Psoas muscle (tissue), 8 donors: ENCODE results near the gene EEFSEC. TPM values are rescaled to one million over a fixed set of nuclear protein-coding genes. Genes with fewer than 3 reads are reported as not detected.

Experiments used
- ATAC-seq, 4 donors: fragments of 200-7000 bp; cut with Tn5 transposase; one replicate each; pipeline ENCODE4 v1.9.1; 2020; ENCODE audit warnings: moderate library complexity in 3 of 4, mild to moderate bottlenecking in 2 of 4
- DNase-seq, 2 donors: peaks; one replicate each; pipeline ENCODE4 v3.0.0-alpha.2; 2020
- H3K27ac ChIP-seq: fragments of 200-600 bp; one replicate; pipeline ENCODE4 v1.8.0; 2022
- H3K27me3 ChIP-seq, 3 donors: fragments of 200-600 bp in 1 of 3; one replicate each; pipeline versions ENCODE4 v1.6.1 to v1.8.0; 2013 to 2022; ENCODE audit warnings: low read length in 2 of 3, mild to moderate bottlenecking in 2 of 3, moderate library complexity in 1 of 3; ENCODE audit not compliant: insufficient read depth in 3 of 3
- H3K36me3 ChIP-seq, 2 donors: fragments of 200-600 bp in 1 of 2; one replicate each; pipeline versions ENCODE4 v1.6.1 to v1.8.0; 2013 to 2022; ENCODE audit warnings: low read depth in 1 of 2, mild to moderate bottlenecking in 1 of 2, moderate library complexity in 1 of 2; ENCODE audit not compliant: insufficient read depth in 1 of 2
- H3K4me1 ChIP-seq: fragments of 200-600 bp; one replicate; pipeline ENCODE4 v1.8.0; 2022
- H3K4me3 ChIP-seq: fragments of 200-600 bp; one replicate; pipeline ENCODE4 v1.8.0; 2022; ENCODE audit warnings: mild to moderate bottlenecking
- H3K9me3 ChIP-seq: fragments of 200-600 bp; one replicate; pipeline ENCODE4 v1.8.0; 2022
- WGBS, 3 donors: extraction: QIAGEN DNeasy Blood & Tissue Kit; methylation state at CpG; one replicate each; pipeline versions ENCODE4 v1.1.6 to v1.1.7; 2013; 5-methylcytosine and 5-hydroxymethylcytosine counted together
- intact Hi-C, 2 donors: fragments of 100-400 bp; cut with DNase I; formaldehyde crosslinking; loops; one replicate each; pipeline versions ENCODE4 v1.11.0 to v1.14.2; 2022
- polyA plus RNA-seq, 3 donors: library from polyadenylated mRNA; stranded (reverse); fragments of 200-250 nt; gene quantifications; one replicate each; pipeline ENCODE4 v1.2.3, GENCODE V29; 2013
- total RNA-seq, 4 donors: library from RNA; stranded (reverse); fragmentation: NEBNext Ultra II Directional in 2 of 4; extraction: Animal tissue kit (Norgen Biotek cat#: 25700) in 2 of 4; gene quantifications; one replicate each; pipeline versions ENCODE4 v1.2.1 to v1.2.4, GENCODE V29; 2021 to 2023
- TF ChIP-seq, protein P1 (sequence below): fragments of 200-600 bp; IDR thresholded peaks from one replicate; pipeline ENCODE4 v1.8.0; 2022; ENCODE audit warnings: antibody characterized with exemption
- donor health status: healthy with polysubstance abuse.
- donor health status: DM: no; HTN: no; CAD: no; lungs with moderate emphysema.
- donor health status: Bipolar disorder and iron deficiency.
- donor health status: healthy.
- donor health status: DM: yes; HTN: yes; CAD: no.
- donor health status: DM: no; HTN: no; CAD: no.
- donor health status: DM: no; HTN: no; CAD: no.
- donor health status: DM: yes; HTN: yes; CAD: no.

EEFSEC gene
- total and polyA plus RNA-seq, 7 donors, result 10.7 to 18.9 (median 14.0) TPM

DNA sequence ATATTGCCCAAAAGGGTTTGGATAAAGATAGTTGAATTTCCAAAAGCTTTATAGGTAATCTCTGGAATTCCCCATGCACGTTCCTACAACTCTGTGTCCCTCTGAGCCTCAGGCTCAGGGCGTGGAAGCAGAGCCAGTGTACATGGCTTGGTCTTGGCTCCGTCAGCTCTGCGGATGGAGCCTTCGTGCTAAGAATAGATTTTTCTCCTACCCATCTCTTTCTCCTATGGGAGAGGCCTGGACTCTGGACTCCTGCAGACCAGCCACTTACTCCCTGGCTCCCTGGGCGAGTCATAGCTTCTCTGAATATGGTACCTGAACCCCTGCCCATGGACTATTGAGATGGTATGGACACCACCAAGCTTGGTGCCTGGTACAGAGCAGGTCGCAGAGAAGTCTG, 99.9 kb downstream of the EEFSEC start:
- TF ChIP-seq, protein P1, sequence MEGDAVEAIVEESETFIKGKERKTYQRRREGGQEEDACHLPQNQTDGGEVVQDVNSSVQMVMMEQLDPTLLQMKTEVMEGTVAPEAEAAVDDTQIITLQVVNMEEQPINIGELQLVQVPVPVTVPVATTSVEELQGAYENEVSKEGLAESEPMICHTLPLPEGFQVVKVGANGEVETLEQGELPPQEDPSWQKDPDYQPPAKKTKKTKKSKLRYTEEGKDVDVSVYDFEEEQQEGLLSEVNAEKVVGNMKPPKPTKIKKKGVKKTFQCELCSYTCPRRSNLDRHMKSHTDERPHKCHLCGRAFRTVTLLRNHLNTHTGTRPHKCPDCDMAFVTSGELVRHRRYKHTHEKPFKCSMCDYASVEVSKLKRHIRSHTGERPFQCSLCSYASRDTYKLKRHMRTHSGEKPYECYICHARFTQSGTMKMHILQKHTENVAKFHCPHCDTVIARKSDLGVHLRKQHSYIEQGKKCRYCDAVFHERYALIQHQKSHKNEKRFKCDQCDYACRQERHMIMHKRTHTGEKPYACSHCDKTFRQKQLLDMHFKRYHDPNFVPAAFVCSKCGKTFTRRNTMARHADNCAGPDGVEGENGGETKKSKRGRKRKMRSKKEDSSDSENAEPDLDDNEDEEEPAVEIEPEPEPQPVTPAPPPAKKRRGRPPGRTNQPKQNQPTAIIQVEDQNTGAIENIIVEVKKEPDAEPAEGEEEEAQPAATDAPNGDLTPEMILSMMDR, result no peak
- Histone ChIP-seq H3K4me1 (peaks cover 14% of the 10 kb centered on the region), H3K9me3 (no peaks in the 10 kb centered on the region), H3K27me3 (no peaks in the 10 kb centered on the region), H3K4me3 (no peak overlapping the region), H3K27ac (no peak overlapping the region), H3K36me3 (peaks cover 0 to 15% of the 10 kb centered on the region in 2 donors)
- peak; percentile 65 to 88 (median 85) for ATAC-seq
- intact Hi-C loops, result no loop called here
- DNase-seq, result no peak
- 46 to 66% (median 51%) methylated on average over 7 of the region's 7 CpGs for WGBS, 3 donors

DNA sequence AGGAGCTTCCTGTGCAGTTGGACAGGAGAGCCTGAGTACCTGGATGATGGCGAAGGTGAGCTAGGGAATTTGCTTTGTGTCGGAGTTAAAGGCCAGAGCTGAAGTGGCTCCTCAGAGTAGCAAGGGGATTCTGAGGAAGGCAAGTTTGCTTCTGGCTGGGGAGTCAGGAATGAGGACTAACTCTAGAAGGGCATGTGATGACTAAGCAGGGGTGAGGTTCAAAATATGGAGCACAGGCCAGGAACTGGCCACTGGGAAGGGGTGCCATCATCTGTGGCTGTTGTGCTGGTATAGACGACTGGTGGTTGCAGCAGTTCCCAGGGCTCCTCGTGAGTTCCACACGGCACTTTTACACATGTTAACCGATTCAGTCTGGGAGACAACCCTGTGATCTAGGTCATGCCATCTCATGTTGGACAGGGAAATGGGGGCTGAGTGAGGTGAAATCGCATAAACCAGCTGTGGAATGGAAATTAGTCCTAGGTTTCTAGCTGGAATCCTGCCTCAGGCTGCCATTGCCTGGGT, 100.8 kb downstream of the EEFSEC start:
- Histone ChIP-seq H3K36me3 (peaks cover 0 to 7% of the 10 kb centered on the region in 2 donors), H3K27ac (no peak overlapping the region), H3K4me3 (no peak overlapping the region), H3K4me1 (peaks cover 14% of the 10 kb centered on the region), H3K9me3 (no peaks in the 10 kb centered on the region), H3K27me3 (no peaks in the 10 kb centered on the region)
- WGBS, 3 donors, result 90 to 98% (median 91%) methylated on average over 7 of the region's 7 CpGs
- TF ChIP-seq, protein P1, result no peak
- DNase-seq (no peak), ATAC-seq (peak in 3 of 4 donors; percentile 45 to 50 (median 49))
- intact Hi-C loops, result no loop called here

DNA sequence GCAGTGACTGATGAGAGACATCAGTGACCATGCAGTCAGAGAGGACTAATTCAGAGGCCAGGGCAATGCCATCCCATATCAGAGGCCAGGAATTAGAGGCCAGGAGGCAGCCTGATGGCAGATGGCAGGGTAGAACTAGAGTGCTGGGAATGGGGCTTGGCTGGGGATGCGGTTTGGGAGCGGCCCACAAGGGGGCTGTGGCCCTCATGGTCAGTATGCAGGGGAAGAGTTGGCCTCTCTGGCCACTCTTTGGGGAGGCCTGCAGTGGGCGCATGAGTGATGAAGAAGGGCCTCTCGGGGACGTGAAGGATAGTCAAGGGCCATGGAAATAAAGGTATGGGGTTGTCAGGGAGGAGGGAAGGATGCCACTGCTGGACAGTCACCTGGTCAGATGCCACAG, 101.7 kb downstream of the EEFSEC start:
- no peaks in the 10 kb centered on the region for H3K36me3 ChIP-seq
- intact Hi-C loops, result no loop called here
- no peaks in the 10 kb centered on the region for H3K27me3 ChIP-seq
- ATAC-seq (no peak), DNase-seq (no peak)
- no peak overlapping the region for H3K27ac ChIP-seq
- WGBS, 3 donors, result 91 to 99% (median 95%) methylated on average over 5 of the region's 5 CpGs
- TF ChIP-seq, protein P1, result no peak
- peaks cover 14% of the 10 kb centered on the region for H3K4me1 ChIP-seq
- peaks cover 7% of the 10 kb centered on the region for H3K9me3 ChIP-seq
- H3K4me3 ChIP-seq, result no peak overlapping the region

DNA sequence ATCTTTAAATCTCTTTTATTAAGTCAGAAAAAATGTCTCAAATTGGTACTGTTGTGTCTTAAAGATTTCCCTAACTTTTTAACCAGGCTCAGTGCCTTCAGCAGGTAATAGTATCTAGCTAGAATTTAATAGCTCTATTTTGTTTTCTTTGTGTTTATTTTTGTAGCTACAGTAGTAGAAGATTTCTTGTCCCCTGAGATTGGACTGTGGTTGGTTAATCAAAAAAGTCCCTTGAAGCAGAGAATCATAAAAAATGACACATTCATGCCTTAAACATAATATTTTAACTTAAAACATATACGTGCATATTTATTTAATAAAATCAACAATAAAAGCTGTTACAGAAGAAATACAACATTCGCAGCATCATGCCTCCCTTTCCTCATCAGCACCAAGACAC, 102.8 kb downstream of the EEFSEC start:
- Histone ChIP-seq H3K9me3 (peaks cover 14% of the 10 kb centered on the region), H3K36me3 (no peaks in the 10 kb centered on the region), H3K4me1 (peaks cover 14% of the 10 kb centered on the region), H3K4me3 (no peak overlapping the region), H3K27me3 (no peaks in the 10 kb centered on the region), H3K27ac (no peak overlapping the region)
- intact Hi-C loops, result no loop called here
- ATAC-seq (no peak), DNase-seq (no peak)
- TF ChIP-seq, protein P1, result no peak
- WGBS, 3 donors, result 81 to 92% (median 85%) methylated on average over 2 of the region's 2 CpGs

GRCh38 chr3:128257632-128258031, 104.4 kb downstream of the EEFSEC start:
- H3K36me3 ChIP-seq, result no peaks in the 10 kb centered on the region
- TF ChIP-seq, protein P1, result no peak
- intact Hi-C loops, result no loop called here
- ATAC-seq (no peak), DNase-seq (no peak)
- H3K4me1 ChIP-seq, result peaks cover 13% of the 10 kb centered on the region
- no peak overlapping the region for H3K4me3 ChIP-seq
- WGBS, 3 donors, result 92 to 97% (median 96%) methylated on average over 6 of the region's 6 CpGs
- peaks cover 14% of the 10 kb centered on the region for H3K9me3 ChIP-seq
- H3K27me3 ChIP-seq, result no peaks in the 10 kb centered on the region
- H3K27ac ChIP-seq, result no peak overlapping the region
